WTC11 (cell line): ENCODE measurements around the gene CEBPE. TPM values are rescaled to one million over a fixed set of nuclear protein-coding genes. Genes with fewer than 3 reads are reported as not detected.

Source experiments
- ARID4B ChIP-seq: sonication (generic); formaldehyde crosslinking; IDR thresholded peaks from 2 replicates; pipeline ENCODE4 v1.8.0; 2023; ENCODE audit warnings: missing genetic modification reagents, mild to moderate bottlenecking, borderline replicate concordance
- ATF3 ChIP-seq: sonication (generic); formaldehyde crosslinking; conservative IDR thresholded peaks from 2 replicates; pipeline ENCODE4 v1.8.1; 2022; ENCODE audit warnings: mild to moderate bottlenecking, missing genetic modification reagents
- E2F5 ChIP-seq: sonication (generic); formaldehyde crosslinking; IDR thresholded peaks from 2 replicates; pipeline ENCODE4 v1.8.1; 2022; ENCODE audit warnings: mild to moderate bottlenecking, moderate library complexity, missing genetic modification reagents
- GABPB1 ChIP-seq: sonication (generic); formaldehyde crosslinking; IDR thresholded peaks from 2 replicates; pipeline ENCODE4 v1.8.1; 2023; ENCODE audit warnings: mild to moderate bottlenecking, missing genetic modification reagents
- NFE2L1 ChIP-seq: sonication (generic); formaldehyde crosslinking; IDR thresholded peaks from 2 replicates; pipeline ENCODE4 v1.8.1; 2023; ENCODE audit warnings: missing genetic modification reagents
- RELA ChIP-seq: sonication (generic); formaldehyde crosslinking; IDR thresholded peaks from 2 replicates; pipeline ENCODE4 v1.8.1; 2022; ENCODE audit warnings: missing genetic modification reagents, mild to moderate bottlenecking, borderline replicate concordance
- USF1 ChIP-seq: sonication (generic); formaldehyde crosslinking; IDR thresholded peaks from 2 replicates; pipeline ENCODE4 v1.8.0; 2022; ENCODE audit warnings: mild to moderate bottlenecking, missing genetic modification reagents
- ZNF281 ChIP-seq: sonication (generic); formaldehyde crosslinking; IDR thresholded peaks from 2 replicates; pipeline ENCODE4 v1.8.0; 2023; ENCODE audit warnings: mild to moderate bottlenecking, missing genetic modification reagents
- ZNF396 ChIP-seq: fragments of 250-450 bp; sonication (Bioruptor Pico); IDR thresholded peaks from 2 replicates; pipeline ENCODE4 v1.8.0; 2021; ENCODE audit warnings: mild to moderate bottlenecking, moderate library complexity, borderline replicate concordance
- ZNF416 ChIP-seq: fragments of 250-450 bp; sonication (Bioruptor Pico); IDR thresholded peaks from 2 replicates; pipeline ENCODE4 v1.9.0; 2021; ENCODE audit warnings: mild to moderate bottlenecking, inconsistent platforms
- ZNF532 ChIP-seq: fragments of 250-450 bp; sonication (Bioruptor Pico); IDR thresholded peaks from 2 replicates; pipeline ENCODE4 v1.9.0; 2021; ENCODE audit warnings: mild to moderate bottlenecking, borderline replicate concordance
- total RNA-seq: library from RNA; stranded (reverse); gene quantifications from 3 replicates; pipeline ENCODE4 v1.2.3, GENCODE V29; 2021
- TF ChIP-seq, protein P1 (sequence below): fragments of 250-450 bp; sonication (Bioruptor Pico); IDR thresholded peaks from 2 replicates; pipeline ENCODE4 v1.9.0; 2021; ENCODE audit warnings: moderate library complexity, mild to moderate bottlenecking, inconsistent platforms, borderline replicate concordance
- TF ChIP-seq, protein P2 (sequence below): sonication (generic); formaldehyde crosslinking; IDR thresholded peaks from 2 replicates; pipeline ENCODE4 v1.8.0; 2022; ENCODE audit warnings: mild to moderate bottlenecking, missing genetic modification reagents
- TF ChIP-seq, protein P3 (sequence below): fragments of 250-450 bp; sonication (Bioruptor Pico); IDR thresholded peaks from 2 replicates; pipeline ENCODE4 v1.9.0; 2021; ENCODE audit warnings: mild to moderate bottlenecking

The CEBPE gene
- total RNA-seq, 1 experiment from 2014 or later, result not detected

GRCh38 chr14:23094666-23095195, 24.3 kb downstream of the CEBPE start, which contains the start of gene ACIN1 (continued):
- TF ChIP-seq ZNF532, result no peak
- TF ChIP-seq ZNF281 (CRISPR knock-in tag), result no peak
- peak; percentile 88 for TF ChIP-seq GABPB1 (CRISPR knock-in tag)
- TF ChIP-seq, protein P1, sequence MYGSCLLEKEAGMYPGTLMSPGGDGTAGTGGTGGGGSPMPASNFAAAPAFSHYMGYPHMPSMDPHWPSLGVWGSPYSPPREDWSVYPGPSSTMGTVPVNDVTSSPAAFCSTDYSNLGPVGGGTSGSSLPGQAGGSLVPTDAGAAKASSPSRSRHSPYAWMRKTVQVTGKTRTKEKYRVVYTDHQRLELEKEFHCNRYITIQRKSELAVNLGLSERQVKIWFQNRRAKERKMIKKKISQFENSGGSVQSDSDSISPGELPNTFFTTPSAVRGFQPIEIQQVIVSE (CRISPR knock-in tag), result no peak
- TF ChIP-seq, protein P2, sequence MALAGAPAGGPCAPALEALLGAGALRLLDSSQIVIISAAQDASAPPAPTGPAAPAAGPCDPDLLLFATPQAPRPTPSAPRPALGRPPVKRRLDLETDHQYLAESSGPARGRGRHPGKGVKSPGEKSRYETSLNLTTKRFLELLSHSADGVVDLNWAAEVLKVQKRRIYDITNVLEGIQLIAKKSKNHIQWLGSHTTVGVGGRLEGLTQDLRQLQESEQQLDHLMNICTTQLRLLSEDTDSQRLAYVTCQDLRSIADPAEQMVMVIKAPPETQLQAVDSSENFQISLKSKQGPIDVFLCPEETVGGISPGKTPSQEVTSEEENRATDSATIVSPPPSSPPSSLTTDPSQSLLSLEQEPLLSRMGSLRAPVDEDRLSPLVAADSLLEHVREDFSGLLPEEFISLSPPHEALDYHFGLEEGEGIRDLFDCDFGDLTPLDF (CRISPR knock-in tag), result no peak
- no peak for TF ChIP-seq RELA
- no peak for TF ChIP-seq ATF3 (CRISPR knock-in tag)
- TF ChIP-seq ZNF416, result no peak
- 0 out of 2 replicates have a peak, but pooled peaks have one; percentile 81 for TF ChIP-seq ARID4B (CRISPR knock-in tag)
- no peak for TF ChIP-seq NFE2L1
- no peak for TF ChIP-seq ZNF396 (CRISPR knock-in tag)
- TF ChIP-seq, protein P3, sequence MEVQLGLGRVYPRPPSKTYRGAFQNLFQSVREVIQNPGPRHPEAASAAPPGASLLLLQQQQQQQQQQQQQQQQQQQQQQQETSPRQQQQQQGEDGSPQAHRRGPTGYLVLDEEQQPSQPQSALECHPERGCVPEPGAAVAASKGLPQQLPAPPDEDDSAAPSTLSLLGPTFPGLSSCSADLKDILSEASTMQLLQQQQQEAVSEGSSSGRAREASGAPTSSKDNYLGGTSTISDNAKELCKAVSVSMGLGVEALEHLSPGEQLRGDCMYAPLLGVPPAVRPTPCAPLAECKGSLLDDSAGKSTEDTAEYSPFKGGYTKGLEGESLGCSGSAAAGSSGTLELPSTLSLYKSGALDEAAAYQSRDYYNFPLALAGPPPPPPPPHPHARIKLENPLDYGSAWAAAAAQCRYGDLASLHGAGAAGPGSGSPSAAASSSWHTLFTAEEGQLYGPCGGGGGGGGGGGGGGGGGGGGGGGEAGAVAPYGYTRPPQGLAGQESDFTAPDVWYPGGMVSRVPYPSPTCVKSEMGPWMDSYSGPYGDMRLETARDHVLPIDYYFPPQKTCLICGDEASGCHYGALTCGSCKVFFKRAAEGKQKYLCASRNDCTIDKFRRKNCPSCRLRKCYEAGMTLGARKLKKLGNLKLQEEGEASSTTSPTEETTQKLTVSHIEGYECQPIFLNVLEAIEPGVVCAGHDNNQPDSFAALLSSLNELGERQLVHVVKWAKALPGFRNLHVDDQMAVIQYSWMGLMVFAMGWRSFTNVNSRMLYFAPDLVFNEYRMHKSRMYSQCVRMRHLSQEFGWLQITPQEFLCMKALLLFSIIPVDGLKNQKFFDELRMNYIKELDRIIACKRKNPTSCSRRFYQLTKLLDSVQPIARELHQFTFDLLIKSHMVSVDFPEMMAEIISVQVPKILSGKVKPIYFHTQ (CRISPR knock-in tag), result no peak
- peak; percentile 48; the same call in 1 of the 2 replicates for TF ChIP-seq USF1 (CRISPR knock-in tag)
- no peak for TF ChIP-seq E2F5
